ENCODE results near the gene GLI2. TPM values are rescaled to one million over a fixed set of nuclear protein-coding genes. Genes with fewer than 3 reads are reported as not detected.

GLI2 gene
- total RNA-seq, 2 donors from 2014 or later: not detected

GRCh38 chr2:120719491-120719890 is 16.2 kb upstream of the GLI2 start:
- H3K36me3 Mint-ChIP-seq (ENCODE audit: insufficient read depth in 2 of 2): no peaks in the 10 kb centered on the region
- no peak for DNase-seq
- no peak for ATAC-seq (replicated peaks in 1 of 2)
- no peaks in the 10 kb centered on the region for H3K9me3 Mint-ChIP-seq
- peaks cover 3% of the 10 kb centered on the region for H3K27me3 Mint-ChIP-seq (ENCODE audit: low read depth)
- no peak overlapping the region for H3K4me3 Mint-ChIP-seq
- no peak overlapping the region for H3K27ac Mint-ChIP-seq
- no peaks in the 10 kb centered on the region for H3K4me1 Mint-ChIP-seq (ENCODE audit: low read depth)

DNA sequence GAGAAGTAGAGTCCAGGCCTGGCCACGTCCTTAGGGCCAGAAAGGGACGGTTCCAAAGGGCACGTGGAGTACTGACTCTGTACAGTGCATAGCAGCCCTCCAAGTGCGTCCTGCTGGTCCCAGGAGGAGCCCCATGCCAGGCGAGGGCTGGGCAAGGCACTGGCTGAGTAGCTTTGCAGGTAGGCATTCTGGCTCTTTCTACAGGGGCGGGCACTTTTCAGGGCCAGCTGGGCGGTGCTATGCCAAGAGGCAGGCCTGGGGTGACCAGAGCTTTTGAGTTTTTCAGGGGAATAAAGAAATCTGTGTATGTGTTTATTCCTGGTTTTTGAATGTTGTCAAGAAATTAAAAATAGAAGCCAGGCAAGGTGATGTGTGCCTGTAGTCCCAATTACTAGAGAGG is 15.4 kb upstream of the GLI2 start:
- Mint-ChIP-seq H3K27ac (no peak overlapping the region), H3K9me3 (no peaks in the 10 kb centered on the region), H3K4me1 (ENCODE audit: low read depth) (no peaks in the 10 kb centered on the region), H3K27me3 (ENCODE audit: low read depth) (no peaks in the 10 kb centered on the region), H3K36me3 (ENCODE audit: insufficient read depth in 2 of 2) (no peaks in the 10 kb centered on the region), H3K4me3 (no peak overlapping the region)
- ATAC-seq (replicated peaks in 1 of 2): no peak
- no peak for DNase-seq

DNA sequence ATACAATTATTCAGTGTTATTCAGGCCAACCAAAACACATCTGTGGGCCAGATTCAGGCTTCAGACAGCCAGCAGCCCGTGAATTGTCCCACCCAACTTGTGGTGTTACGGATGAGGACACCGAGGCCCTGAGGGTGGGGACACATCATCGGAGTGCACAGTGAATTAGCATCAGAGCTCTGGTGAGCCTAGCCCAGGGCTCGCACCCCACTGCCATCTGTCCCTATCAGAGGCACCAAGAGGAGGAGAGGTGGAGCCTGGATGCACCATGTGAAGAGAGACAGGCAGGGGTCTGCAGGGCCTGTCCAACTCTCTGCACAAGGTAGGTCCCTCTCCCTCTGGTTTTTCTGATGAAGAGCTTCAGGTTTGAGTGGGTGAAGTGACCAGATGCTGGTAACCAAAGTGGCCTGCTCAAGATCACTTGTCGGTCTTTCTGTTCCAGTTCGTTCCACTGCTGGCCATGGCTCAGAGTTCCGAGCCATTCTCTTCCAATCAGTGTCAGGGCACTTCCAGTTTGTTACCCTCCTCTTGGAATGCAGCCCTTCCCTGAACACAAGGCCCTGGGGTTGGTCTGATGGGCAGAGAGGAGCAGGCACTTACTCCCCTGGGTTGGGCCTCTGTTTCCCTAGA is 14.8 kb upstream of the GLI2 start:
- no peaks in the 10 kb centered on the region for H3K36me3 Mint-ChIP-seq (ENCODE audit: insufficient read depth in 2 of 2)
- H3K27me3 Mint-ChIP-seq (ENCODE audit: low read depth): no peaks in the 10 kb centered on the region
- no peaks in the 10 kb centered on the region for H3K9me3 Mint-ChIP-seq
- H3K27ac Mint-ChIP-seq: no peak overlapping the region
- DNase-seq (no peak), ATAC-seq (replicated peaks in 1 of 2) (no peak)
- H3K4me3 Mint-ChIP-seq: no peak overlapping the region
- no peaks in the 10 kb centered on the region for H3K4me1 Mint-ChIP-seq (ENCODE audit: low read depth)

- Mint-ChIP-seq H3K36me3 (ENCODE audit: insufficient read depth in 2 of 2) (no peaks in the 10 kb centered on the region), H3K9me3 (no peaks in the 10 kb centered on the region), H3K4me1 (ENCODE audit: low read depth) (no peaks in the 10 kb centered on the region), H3K27me3 (ENCODE audit: low read depth) (no peaks in the 10 kb centered on the region), H3K4me3 (no peak overlapping the region), H3K27ac (no peak overlapping the region)
- no peak for ATAC-seq (replicated peaks in 1 of 2)
- DNase-seq: no peak
Observed at GRCh38 chr2:120722246-120722567, 13.5 kb upstream of the GLI2 start.

DNA sequence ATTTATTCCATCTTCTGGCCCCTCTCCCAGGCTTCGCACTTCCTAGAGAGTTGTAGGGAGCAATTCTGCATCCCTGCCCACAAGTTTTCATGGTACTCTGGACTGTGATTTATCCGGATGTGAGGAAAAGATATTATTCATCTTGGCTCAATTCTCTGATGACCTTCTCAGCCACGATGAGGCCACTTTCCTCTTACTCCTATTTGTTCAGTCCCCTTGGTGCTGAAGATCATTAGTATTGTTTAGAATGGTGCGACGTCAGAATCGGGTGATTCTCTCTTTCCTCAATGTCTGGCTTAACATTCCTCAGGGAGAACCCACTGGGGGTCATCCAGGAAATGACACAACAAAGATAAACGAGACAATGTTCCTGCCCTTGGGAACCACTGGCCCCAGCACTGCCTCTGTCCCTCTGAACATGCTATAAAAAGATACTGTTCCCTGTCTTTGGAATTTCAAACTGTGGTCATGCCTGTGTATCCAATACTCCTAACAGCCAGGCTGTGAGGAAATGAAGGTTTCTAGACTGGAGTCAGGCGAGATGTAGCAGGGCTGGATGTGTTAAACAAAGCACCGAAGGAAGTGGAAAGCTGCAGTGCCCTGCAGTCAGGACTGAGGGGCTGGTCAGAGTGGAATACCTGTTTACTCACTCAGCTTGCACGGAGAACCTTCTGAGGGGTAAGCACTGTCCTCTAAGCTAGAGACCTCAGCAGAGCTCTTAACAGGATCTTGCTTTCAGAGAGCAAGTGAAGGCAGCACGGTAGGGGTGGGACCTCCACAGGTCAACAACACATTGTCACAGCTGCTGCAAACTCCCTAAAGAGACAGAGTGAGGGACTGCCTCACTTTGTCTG is 12.9 kb upstream of the GLI2 start:
- Mint-ChIP-seq H3K36me3 (ENCODE audit: insufficient read depth in 2 of 2) (no peaks in the 10 kb centered on the region), H3K27me3 (ENCODE audit: low read depth) (no peaks in the 10 kb centered on the region), H3K27ac (no peak overlapping the region), H3K4me3 (no peak overlapping the region), H3K9me3 (no peaks in the 10 kb centered on the region), H3K4me1 (ENCODE audit: low read depth) (no peaks in the 10 kb centered on the region)
- DNase-seq (no peak), ATAC-seq (replicated peaks in 1 of 2) (no peak)

GRCh38 chr2:120726245-120726644 is 9.4 kb upstream of the GLI2 start:
- H3K27me3 Mint-ChIP-seq (ENCODE audit: low read depth): no peaks in the 10 kb centered on the region
- DNase-seq: no peak
- H3K27ac Mint-ChIP-seq: no peak overlapping the region
- no peak overlapping the region for H3K4me3 Mint-ChIP-seq
- ATAC-seq (replicated peaks in 1 of 2): no peak
- no peaks in the 10 kb centered on the region for H3K9me3 Mint-ChIP-seq
- no peaks in the 10 kb centered on the region for H3K4me1 Mint-ChIP-seq (ENCODE audit: low read depth)
- H3K36me3 Mint-ChIP-seq (ENCODE audit: insufficient read depth in 2 of 2): no peaks in the 10 kb centered on the region

DNA sequence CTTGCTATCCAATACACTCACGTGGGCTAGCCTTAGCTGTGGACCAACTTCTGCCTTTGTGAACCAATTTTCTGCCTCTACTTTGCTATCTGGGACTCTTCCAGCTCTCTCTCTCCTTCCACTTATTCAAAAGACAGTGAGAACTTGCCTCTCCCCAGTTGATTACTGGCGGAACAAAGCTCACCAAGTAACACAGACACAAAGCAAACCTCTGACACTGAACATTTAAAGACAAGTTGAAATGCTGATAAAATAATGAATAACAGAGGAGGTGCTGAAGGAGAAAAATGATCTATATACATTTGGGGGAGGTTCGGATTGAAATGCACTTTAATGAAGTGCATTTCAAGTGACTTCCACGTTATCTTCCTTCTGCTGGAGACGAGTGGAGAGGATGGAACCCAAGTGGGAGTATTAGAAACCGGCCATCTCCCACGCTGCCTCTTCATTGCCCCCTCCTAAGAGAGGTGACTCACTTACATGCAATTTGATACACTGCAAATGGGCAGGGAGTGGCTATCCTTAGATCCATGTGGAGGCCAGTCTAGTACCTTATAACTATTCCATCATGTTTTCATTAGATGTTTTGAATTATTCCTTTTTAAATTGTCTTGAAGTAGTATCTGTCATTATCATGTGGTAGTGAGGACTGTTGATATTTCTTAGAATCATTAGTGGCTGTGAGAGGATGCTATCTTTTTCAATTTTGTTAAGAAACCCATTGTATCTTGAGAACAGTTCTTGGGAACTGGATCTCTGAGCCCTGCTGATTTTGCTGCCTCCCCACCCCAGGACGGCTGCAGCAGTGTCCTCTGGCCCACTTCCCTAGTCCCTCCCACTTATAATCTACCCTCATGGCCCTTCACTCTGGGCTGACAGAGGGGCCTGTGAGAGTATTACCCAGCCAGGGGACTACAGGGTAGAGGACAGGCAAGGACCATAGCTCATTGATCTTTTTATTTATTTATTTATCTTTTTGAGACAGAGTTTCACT is 6.0 kb upstream of the GLI2 start:
- no peaks in the 10 kb centered on the region for H3K9me3 Mint-ChIP-seq
- H3K36me3 Mint-ChIP-seq (ENCODE audit: insufficient read depth in 2 of 2): no peaks in the 10 kb centered on the region
- DNase-seq: no peak
- peaks cover 23% of the 10 kb centered on the region for H3K27me3 Mint-ChIP-seq (ENCODE audit: low read depth)
- no peak overlapping the region for H3K27ac Mint-ChIP-seq
- H3K4me3 Mint-ChIP-seq: no peak overlapping the region
- no peak for ATAC-seq (replicated peaks in 1 of 2)
- no peaks in the 10 kb centered on the region for H3K4me1 Mint-ChIP-seq (ENCODE audit: low read depth)

- Mint-ChIP-seq H3K27me3 (ENCODE audit: low read depth) (peaks cover 25% of the 10 kb centered on the region), H3K9me3 (no peaks in the 10 kb centered on the region)
- no peak for DNase-seq
Observed at GRCh38 chr2:120731175-120731574, 4.5 kb upstream of the GLI2 start.

DNA sequence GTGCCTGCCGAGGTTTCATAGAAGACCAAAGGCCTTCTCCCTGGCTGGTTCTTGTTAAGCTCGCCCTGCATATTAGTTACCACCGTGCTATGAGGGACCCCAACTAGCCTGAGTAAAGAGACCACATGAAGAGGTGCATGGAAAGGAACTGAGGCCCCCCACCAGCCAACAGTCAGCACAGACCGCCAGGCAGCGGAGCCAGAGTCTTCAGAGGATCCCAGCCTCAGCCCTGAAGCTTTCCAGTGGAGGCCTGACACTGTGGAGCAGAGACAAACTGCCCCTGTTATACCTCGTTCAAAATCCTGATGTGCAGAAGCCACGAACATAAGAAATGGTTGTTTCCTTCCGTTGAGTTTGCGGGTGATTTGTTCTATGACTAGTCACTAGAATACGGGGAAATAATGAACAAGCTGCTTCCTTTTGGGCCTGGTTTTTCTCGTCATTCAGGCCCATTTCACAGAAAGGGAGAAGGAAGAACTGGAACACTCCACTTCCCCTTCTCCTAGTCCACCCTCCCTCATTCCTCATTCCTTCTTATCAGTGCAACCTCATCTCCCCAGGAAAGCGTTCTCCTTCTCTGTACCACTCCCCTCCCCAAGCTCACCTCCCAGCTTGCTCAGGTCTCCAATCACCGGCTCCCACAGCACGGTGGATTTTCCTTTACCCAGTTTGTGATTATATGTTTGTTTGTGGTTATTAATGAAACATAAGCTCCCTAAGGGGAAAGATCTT is 3.0 kb upstream of the GLI2 start:
- Mint-ChIP-seq H3K9me3 (no peaks in the 10 kb centered on the region), H3K4me3 (no peak overlapping the region), H3K27me3 (ENCODE audit: low read depth) (peaks cover 38% of the 10 kb centered on the region), H3K4me1 (ENCODE audit: low read depth) (peaks cover 9% of the 10 kb centered on the region), H3K36me3 (ENCODE audit: insufficient read depth in 2 of 2) (no peaks in the 10 kb centered on the region), H3K27ac (no peak overlapping the region)
- no peak for ATAC-seq (replicated peaks in 1 of 2)
- DNase-seq: no peak

More at GRCh38 chr2:120731175-120731574, 4.5 kb upstream of the GLI2 start:
- Mint-ChIP-seq H3K27ac (no peak overlapping the region), H3K4me3 (no peak overlapping the region), H3K4me1 (ENCODE audit: low read depth) (no peaks in the 10 kb centered on the region), H3K36me3 (ENCODE audit: insufficient read depth in 2 of 2) (no peaks in the 10 kb centered on the region)
- no peak for ATAC-seq (replicated peaks in 1 of 2)

GRCh38 chr2:120733238-120733932 is 2.3 kb upstream of the GLI2 start:
- DNase-seq (no peak), ATAC-seq (replicated peaks in 1 of 2) (no peak)
- H3K4me1 Mint-ChIP-seq (ENCODE audit: low read depth): peaks cover 9% of the 10 kb centered on the region
- H3K27me3 Mint-ChIP-seq (ENCODE audit: low read depth): peaks cover 45% of the 10 kb centered on the region
- no peak overlapping the region for H3K4me3 Mint-ChIP-seq
- no peak overlapping the region for H3K27ac Mint-ChIP-seq
- no peaks in the 10 kb centered on the region for H3K9me3 Mint-ChIP-seq
- no peaks in the 10 kb centered on the region for H3K36me3 Mint-ChIP-seq (ENCODE audit: insufficient read depth in 2 of 2)

- no peak for ATAC-seq (replicated peaks in 1 of 2)
- Mint-ChIP-seq H3K27me3 (ENCODE audit: low read depth) (peaks cover 61% of the 10 kb centered on the region), H3K9me3 (no peaks in the 10 kb centered on the region)
Observed at GRCh38 chr2:120734930-120735651, 577 bp upstream of the GLI2 start.

DNA sequence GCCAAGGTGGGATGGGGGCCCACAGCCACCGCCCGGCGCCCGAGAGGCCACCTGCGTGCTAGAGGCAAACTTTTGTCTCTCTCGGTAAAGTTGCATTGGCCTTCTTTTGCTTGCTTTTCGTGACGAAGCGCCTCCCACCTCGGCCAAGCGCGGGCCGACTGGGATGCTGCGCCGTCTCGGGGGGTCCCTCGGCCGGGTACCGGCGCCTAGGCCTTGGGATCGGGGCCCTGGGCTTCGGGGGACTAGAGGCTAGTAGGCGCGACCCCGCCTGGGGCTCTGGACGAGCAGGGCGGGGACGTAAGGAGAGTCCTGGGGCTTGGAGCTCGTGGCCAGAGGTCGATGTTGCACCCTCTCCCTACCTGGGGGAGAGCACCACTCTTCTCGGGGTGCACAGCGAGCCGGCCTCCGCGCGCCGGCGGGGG is 545 bp downstream of the GLI2 start:
- DNase-seq: no peak
- H3K9me3 Mint-ChIP-seq: no peaks in the 10 kb centered on the region

More at GRCh38 chr2:120734930-120735651, 577 bp upstream of the GLI2 start:
- Mint-ChIP-seq H3K4me1 (ENCODE audit: low read depth) (peaks cover 9% of the 10 kb centered on the region), H3K27ac (no peak overlapping the region), H3K4me3 (no peak overlapping the region), H3K36me3 (ENCODE audit: insufficient read depth in 2 of 2) (no peaks in the 10 kb centered on the region)
- DNase-seq: no peak

More for the DNA sequence above, 545 bp downstream of the GLI2 start:
- Mint-ChIP-seq H3K4me3 (peak overlapping the region; percentile 53 to 63), H3K27me3 (ENCODE audit: low read depth) (peaks cover 72% of the 10 kb centered on the region), H3K4me1 (ENCODE audit: low read depth) (peaks cover 9% of the 10 kb centered on the region), H3K27ac (no peak overlapping the region), H3K36me3 (ENCODE audit: insufficient read depth in 2 of 2) (peaks cover 0 to under 1% of the 10 kb centered on the region in 2 donors)
- ATAC-seq (replicated peaks in 1 of 2): peak; percentile 23 to 42

Data from activated T-cell treated with anti-CD3 and anti-CD28 coated beads, Interleukin-2, amount 50 U/mL, for 72 hours (primary cell).